ENCODE results near the gene CPE.

- TF ChIP-seq CTCF (IDR thresholded peaks at IDR 0.05): no peak
- TF ChIP-seq REST (IDR thresholded peaks at IDR 0.05; ENCODE audit: insufficient read depth in 1 of 2, low read depth in 2 of 2, low read length in 1 of 2): no peak
- TF ChIP-seq POLR2AphosphoS5 (IDR thresholded peaks at IDR 0.05; ENCODE audit: low read depth, low read length): no peak
Measured at GRCh38 chr4:165522050-165522449, 143.2 kb downstream of the CPE start.

Data from Panc1 (cell line).